SK-N-SH (cell line): ENCODE results near the gene IFITM5. TPM values are rescaled to one million over a fixed set of nuclear protein-coding genes. Genes with fewer than 3 reads are reported as not detected.

Experiments
- CTCF ChIA-PET: fragments of 300-600, 350-600 bp; formaldehyde crosslinking; extraction: SDS; loops from one replicate; lab custom pipeline; 2021; lab: Yijun Ruan, JAX
- POLR2A ChIA-PET: fragments of 350-600 bp; sonication (Branson Sonifier 250); formaldehyde crosslinking; extraction: SDS; loops from one replicate; lab custom pipeline; 2020; ENCODE audit warnings: antibody characterized with exemption, inconsistent platforms; lab: Yijun Ruan, JAX
- DNase-seq: peaks from one replicate; pipeline ENCODE4 v3.0.0; 2012
- H2AFZ ChIP-seq: fragments of 200-600 bp; sonication (generic); 2 replicates; pipeline ENCODE4 v1.8.1; 2016; ENCODE audit warnings: antibody characterized with exemption, mild to moderate bottlenecking, low read depth
- H3F3A ChIP-seq: fragments of 200-600 bp; sonication (generic); replicated peaks from 2 replicates; pipeline ENCODE3; 2016; ENCODE audit warnings: antibody characterized with exemption, mild to moderate bottlenecking; ENCODE audit not compliant: insufficient read depth
- H3K27ac ChIP-seq, 2 experiments: fragments of 200-500 bp in 1 of 2; fragments of 200-600 bp in 1 of 2; sonication (Bioruptor generic) in 1 of 2; sonication (generic), shearing (Covaris generic) in 1 of 2; 2 replicates each; pipeline versions ENCODE4 v1.5.1 to v1.6.1; 2014 to 2016; ENCODE audit warnings: low read depth in 2 of 2, inconsistent platforms in 1 of 2, low read length in 1 of 2, mild to moderate bottlenecking in 1 of 2, mixed read lengths in 1 of 2
- H3K27me3 ChIP-seq: fragments of 200-600 bp; sonication (generic), shearing (Covaris generic); 2 replicates; pipeline ENCODE4 v1.6.1; 2016; ENCODE audit warnings: mixed run types; ENCODE audit not compliant: insufficient read depth
- H3K36me3 ChIP-seq, 2 experiments: fragments of 200-500 bp in 1 of 2; fragments of 200-600 bp in 1 of 2; sonication (Bioruptor generic) in 1 of 2; sonication (generic) in 1 of 2; replicated peaks in 1 of 2; 2 replicates each; pipeline versions ENCODE3 to v1.5.1; 2014 to 2016; ENCODE audit warnings: low read length in 1 of 2, mild to moderate bottlenecking in 1 of 2; ENCODE audit not compliant: insufficient read depth in 2 of 2, control insufficient read depth in 1 of 2
- H3K4me1 ChIP-seq, 2 experiments: fragments of 200-500 bp in 1 of 2; fragments of 200-600 bp in 1 of 2; sonication (Bioruptor generic) in 1 of 2; sonication (generic), shearing (Covaris generic) in 1 of 2; 2 replicates each; pipeline versions ENCODE4 v1.5.1 to v1.6.1; 2014 to 2016; ENCODE audit warnings: low read depth in 1 of 2, low read length in 1 of 2, mixed run types in 1 of 2; ENCODE audit not compliant: insufficient read depth in 2 of 2, control insufficient read depth in 1 of 2
- H3K4me2 ChIP-seq: fragments of 200-600 bp; sonication (generic), shearing (Covaris generic); 2 replicates; pipeline ENCODE4 v1.6.1; 2017; ENCODE audit warnings: mixed run types
- H3K4me3 ChIP-seq, 2 experiments: fragments of 200-500 bp in 1 of 2; fragments of 200-600 bp in 1 of 2; sonication (Bioruptor generic) in 1 of 2; sonication (generic), shearing (Covaris generic) in 1 of 2; 2 replicates each; pipeline versions ENCODE4 v1.5.1 to v1.8.1; 2014 to 2016; ENCODE audit warnings: low read depth in 2 of 2, inconsistent platforms in 1 of 2, low read length in 1 of 2, mild to moderate bottlenecking in 1 of 2, mixed read lengths in 1 of 2, moderate library complexity in 1 of 2
- H3K79me2 ChIP-seq: fragments of 200-600 bp; sonication (generic); 2 replicates; pipeline ENCODE4 v1.8.1; 2017; ENCODE audit warnings: mild to moderate bottlenecking; ENCODE audit not compliant: insufficient read depth
- H3K9ac ChIP-seq: fragments of 200-600 bp; sonication (generic); 2 replicates; pipeline ENCODE4 v1.6.1; 2017; ENCODE audit warnings: mixed run types
- H3K9me2 ChIP-seq: fragments of 200-600 bp; sonication (generic); 2 replicates; pipeline ENCODE4 v1.6.1; 2017; ENCODE audit warnings: mixed run types
- H3K9me3 ChIP-seq: fragments of 200-600 bp; sonication (generic); 2 replicates; pipeline ENCODE4 v1.6.1; 2017; ENCODE audit warnings: mixed run types, mild to moderate bottlenecking, moderate library complexity
- H4K20me1 ChIP-seq: fragments of 200-600 bp; sonication (generic); 2 replicates; pipeline ENCODE4 v1.6.1; 2017; ENCODE audit warnings: mild to moderate bottlenecking, mixed run types; ENCODE audit not compliant: insufficient read depth
- CTCF ChIP-seq: fragments of 200-600 bp; sonication (generic); IDR thresholded peaks from 2 replicates; pipeline ENCODE4 v1.6.1; 2017; ENCODE audit warnings: antibody characterized with exemption, mild to moderate bottlenecking, moderate library complexity
- ELF1 ChIP-seq: IDR thresholded peaks from 2 replicates; pipeline ENCODE4 v1.4.0; 2012
- EZH2phosphoT487 ChIP-seq: fragments of 200-600 bp; sonication (generic); IDR thresholded peaks from 2 replicates; pipeline ENCODE4 v1.6.1; 2017; ENCODE audit warnings: low read depth, mixed run types, mild to moderate bottlenecking, antibody characterized with exemption, moderate library complexity, borderline replicate concordance
- FOXJ3 ChIP-seq: sonication (generic); formaldehyde crosslinking; IDR thresholded peaks from 2 replicates; pipeline ENCODE4 v1.5.1; 2020; ENCODE audit warnings: mild to moderate bottlenecking, missing genetic modification reagents
- FOXM1 ChIP-seq: IDR thresholded peaks from 2 replicates; pipeline ENCODE4 v1.4.0; 2012; ENCODE audit warnings: low read depth, mild to moderate bottlenecking
- GATA2 ChIP-seq: sonication (generic); formaldehyde crosslinking; IDR thresholded peaks from 2 replicates; pipeline ENCODE4 v1.5.0; 2020; ENCODE audit warnings: mild to moderate bottlenecking, missing genetic modification reagents
- IRF3 ChIP-seq: fragments of 150-350 bp; IDR thresholded peaks from 2 replicates; pipeline ENCODE4 v1.6.1; 2016; ENCODE audit warnings: mild to moderate bottlenecking, low read depth, low read length
- MAX ChIP-seq: IDR thresholded peaks from 2 replicates; pipeline ENCODE4 v1.4.0; 2012; ENCODE audit warnings: low read depth
- MEF2A ChIP-seq: IDR thresholded peaks from 2 replicates; pipeline ENCODE4 v1.4.0; 2012; ENCODE audit warnings: low read depth, borderline replicate concordance
- NFIC ChIP-seq: IDR thresholded peaks from 2 replicates; pipeline ENCODE4 v1.4.0; 2012; ENCODE audit warnings: borderline replicate concordance
- NRF1 ChIP-seq: IDR thresholded peaks from 2 replicates; pipeline ENCODE4 v1.6.1; 2012; ENCODE audit warnings: low read depth, mild to moderate bottlenecking, low read length
- RAD21 ChIP-seq: IDR thresholded peaks from 2 replicates; pipeline ENCODE4 v1.6.1; 2012; ENCODE audit warnings: mild to moderate bottlenecking, low read length
- RCOR1 ChIP-seq: fragments of 150-350 bp; IDR thresholded peaks from 2 replicates; pipeline ENCODE4 v1.6.1; 2017; ENCODE audit warnings: antibody characterized with exemption, low read length
- RFX5 ChIP-seq: IDR thresholded peaks from 2 replicates; pipeline ENCODE4 v1.6.1; 2012; ENCODE audit warnings: mild to moderate bottlenecking, improper control_type of control experiment, low read length
- SIN3A ChIP-seq: IDR thresholded peaks from 2 replicates; pipeline ENCODE4 v1.6.1; 2012; ENCODE audit warnings: low read depth, mild to moderate bottlenecking, low read length, moderate library complexity, borderline replicate concordance
- SMC3 ChIP-seq: IDR thresholded peaks from 2 replicates; pipeline ENCODE4 v1.6.1; 2012; ENCODE audit warnings: low read depth, low read length, improper control_type of control experiment
- TAF1 ChIP-seq: IDR thresholded peaks from 2 replicates; pipeline ENCODE4 v1.6.1; 2012; ENCODE audit warnings: low read depth, mild to moderate bottlenecking, low read length, moderate library complexity, borderline replicate concordance
- TCF12 ChIP-seq: IDR thresholded peaks from 2 replicates; pipeline ENCODE4 v1.4.0; 2012
- TEAD4 ChIP-seq: IDR thresholded peaks from 2 replicates; pipeline ENCODE4 v1.4.0; 2012; ENCODE audit warnings: mild to moderate bottlenecking, borderline replicate concordance; ENCODE audit not compliant: insufficient read depth
- USF1 ChIP-seq: IDR thresholded peaks from 2 replicates; pipeline ENCODE4 v1.4.0; 2012; ENCODE audit warnings: low read depth, borderline replicate concordance
- USF2 ChIP-seq: fragments of 150-350 bp; IDR thresholded peaks from 2 replicates; pipeline ENCODE4 v1.6.1; 2017; ENCODE audit warnings: antibody characterized with exemption, low read length, low read depth, borderline replicate concordance
- YY1 ChIP-seq: IDR thresholded peaks from 2 replicates; pipeline ENCODE4 v1.4.0; 2012; ENCODE audit warnings: low read depth, mild to moderate bottlenecking
- WGBS: methylation state at CpG from one replicate; pipeline ENCODE4 v1.1.6; 2017; ENCODE audit warnings: low lambda C conversion rate; 5-methylcytosine and 5-hydroxymethylcytosine counted together
- polyA plus RNA-seq, 3 experiments: library from polyadenylated mRNA; depleted of rRNA; stranded (reverse); fragments of >200 nt; gene quantifications; 2 replicates each; pipeline ENCODE4 v1.2.3, GENCODE V29; 2012

IFITM5 gene
- polyA plus RNA-seq, 1 of the 3 experiments (the other 2 are of a cell fraction): not detected

GRCh38 chr11:272931-273198 is 26.5 kb downstream of the IFITM5 start:
- no peak overlapping the region for H2AFZ ChIP-seq
- H4K20me1 ChIP-seq: no peaks in the 10 kb centered on the region
- H3K27me3 ChIP-seq: peaks cover 14% of the 10 kb centered on the region; the same call in 1 of the 2 replicates
- H3K9me2 ChIP-seq: no peaks in the 10 kb centered on the region
- WGBS: 49% methylated on average over 6 of the region's 6 CpGs
- no peak overlapping the region for H3K27ac ChIP-seq
- H3K9me3 ChIP-seq: peaks cover 4% of the 10 kb centered on the region
- H3K4me3 ChIP-seq: no peak overlapping the region
- POLR2A ChIA-PET: no interaction called here
- no peaks in the 10 kb centered on the region for H3F3A ChIP-seq
- peaks cover 0 to 2% of the 10 kb centered on the region in 2 experiments; a peak in 1 of 4 replicates for H3K4me1 ChIP-seq
- no peak overlapping the region for H3K4me2 ChIP-seq
- no peaks in the 10 kb centered on the region for H3K36me3 ChIP-seq
- CTCF ChIA-PET: no interaction called here
- no peaks in the 10 kb centered on the region for H3K79me2 ChIP-seq
- no peak overlapping the region for H3K9ac ChIP-seq
- no peak for TF ChIP-seq NFIC
- no peak for TF ChIP-seq EZH2phosphoT487
- no peak for TF ChIP-seq GATA2 (CRISPR knock-in tag)
- TF ChIP-seq, all 33 proteins: peak for 0
- DNase-seq: no peak

- H3K9ac ChIP-seq: no peak overlapping the region
- TF ChIP-seq ELF1: no peak
- no peak for TF ChIP-seq TAF1
- TF ChIP-seq SIN3A: no peak
- TF ChIP-seq GATA2 (CRISPR knock-in tag): no peak
- no peak for TF ChIP-seq FOXM1
- TF ChIP-seq NRF1: no peak
- TF ChIP-seq TCF12: no peak
- no peak for TF ChIP-seq YY1
- no peak for TF ChIP-seq SMC3
- no peak for TF ChIP-seq CTCF
- TF ChIP-seq MEF2A: no peak
- TF ChIP-seq USF1: no peak
- no peak for TF ChIP-seq FOXJ3 (CRISPR knock-in tag)
- no peak for TF ChIP-seq MAX
- TF ChIP-seq RAD21: no peak
- TF ChIP-seq RFX5: no peak
- TF ChIP-seq TEAD4: no peak
- TF ChIP-seq USF2: no peak
- TF ChIP-seq RCOR1: no peak
- TF ChIP-seq IRF3: no peak
- WGBS: 47% methylated on average over 16 of the region's 22 CpGs
- no peaks in the 10 kb centered on the region for H3K79me2 ChIP-seq
- H3K27ac ChIP-seq: no peak overlapping the region
- peaks cover 9% of the 10 kb centered on the region; the same call in 1 of the 2 replicates for H3K27me3 ChIP-seq
- no peaks in the 10 kb centered on the region for H4K20me1 ChIP-seq
- peaks cover 0 to 6% of the 10 kb centered on the region in 2 experiments; a peak in 1 of 4 replicates for H3K4me1 ChIP-seq
- no peak overlapping the region for H3K4me3 ChIP-seq
- no peak overlapping the region for H3K4me2 ChIP-seq
- peaks cover 4% of the 10 kb centered on the region for H3K9me3 ChIP-seq
- POLR2A ChIA-PET: no interaction called here
- H3F3A ChIP-seq: no peaks in the 10 kb centered on the region
- H2AFZ ChIP-seq: no peak overlapping the region
- CTCF ChIA-PET: no interaction called here
- no peaks in the 10 kb centered on the region for H3K9me2 ChIP-seq
- H3K36me3 ChIP-seq: no peaks in the 10 kb centered on the region
- no peak for DNase-seq
Observed at GRCh38 chr11:272195-272930, 27.0 kb downstream of the IFITM5 start.
